Aorta (tissue), 5 donors: ENCODE data around the gene KRT74. TPM values are rescaled to one million over a fixed set of nuclear protein-coding genes. Genes with fewer than 3 reads are reported as not detected.

Source experiments
- ATAC-seq: fragments of 200-7000 bp; cut with Tn5 transposase; one replicate; pipeline ENCODE4 v1.9.1; 2022; ENCODE audit warnings: moderate library complexity; ENCODE audit not compliant: low FRiP score
- DNase-seq, 2 donors: peaks; one replicate each; pipeline ENCODE4 v3.0.0-alpha.2; 2020
- H3K27ac ChIP-seq, 2 donors: one replicate each; pipeline ENCODE4 v1.5.1; 2013; ENCODE audit warnings: low read length in 2 of 2, mild to moderate bottlenecking in 2 of 2, moderate library complexity in 2 of 2, control low read depth in 1 of 2, inconsistent platforms in 1 of 2, low read depth in 1 of 2
- H3K27me3 ChIP-seq, 2 donors: one replicate each; pipeline ENCODE4 v1.6.1; 2013; ENCODE audit warnings: control low read depth in 1 of 2, low read length in 1 of 2, mild to moderate bottlenecking in 1 of 2, moderate library complexity in 1 of 2; ENCODE audit not compliant: insufficient read depth in 2 of 2, control insufficient read depth in 1 of 2
- H3K36me3 ChIP-seq, 2 donors: one replicate each; pipeline ENCODE4 v1.6.1; 2013; ENCODE audit warnings: control low read depth in 1 of 2, low read length in 1 of 2, mild to moderate bottlenecking in 1 of 2; ENCODE audit not compliant: insufficient read depth in 2 of 2, control insufficient read depth in 1 of 2
- H3K4me1 ChIP-seq, 2 donors: one replicate each; pipeline ENCODE4 v1.6.1; 2013; ENCODE audit warnings: low read length in 2 of 2, control low read depth in 1 of 2, mild to moderate bottlenecking in 1 of 2, moderate library complexity in 1 of 2; ENCODE audit not compliant: insufficient read depth in 2 of 2, control insufficient read depth in 1 of 2
- H3K4me3 ChIP-seq, 2 donors: one replicate each; pipeline ENCODE4 v1.5.1; 2013; ENCODE audit warnings: low read length in 2 of 2, control low read depth in 1 of 2, mild to moderate bottlenecking in 1 of 2
- H3K9me3 ChIP-seq: one replicate; pipeline ENCODE4 v1.6.1; 2013; ENCODE audit warnings: mild to moderate bottlenecking, low read length; ENCODE audit not compliant: control insufficient read depth
- WGBS, 2 donors: extraction: QIAGEN DNeasy Blood & Tissue Kit; methylation state at CpG; one replicate each; pipeline ENCODE4 v1.1.7; 2013; 5-methylcytosine and 5-hydroxymethylcytosine counted together
- intact Hi-C, 2 donors: fragments of 100-400 bp; cut with DNase I; formaldehyde crosslinking; loops; one replicate each; pipeline versions ENCODE4 v1.14.2 to v1.15.0; 2022
- polyA plus RNA-seq, 2 donors: library from polyadenylated mRNA; stranded (reverse); fragments of 200-250 nt; gene quantifications; one replicate each; pipeline ENCODE4 v1.2.3, GENCODE V29; 2013
- total RNA-seq, 2 donors: library from RNA; stranded (reverse); fragmentation: NEBNext Ultra II Directional; extraction: Animal tissue kit (Norgen Biotek cat#: 25700); gene quantifications; one replicate each; pipeline ENCODE4 v1.2.1, GENCODE V29; 2021
- donor health status: healthy with polysubstance abuse.
- donor health status: Bipolar disorder and iron deficiency.
- donor health status: DM: no; HTN: no; CAD: no.
- donor health status: DM: no; HTN: no; CAD: no.
- donor health status: DM: yes; HTN: yes; CAD: no.

The KRT74 gene
- total and polyA plus RNA-seq, 4 donors, result not detected

GRCh38 chr12:52573306-52573705, 337 bp downstream of the KRT74 start:
- no peaks in the 10 kb centered on the region for H3K36me3 ChIP-seq
- 90 to 92% methylated on average over 15 of the region's 15 CpGs for WGBS, 2 donors
- DNase-seq (peak in 1 of 2 donors; percentile 13), ATAC-seq (peak; percentile 17)
- H3K4me1 ChIP-seq, result no peaks in the 10 kb centered on the region
- H3K9me3 ChIP-seq, result no peaks in the 10 kb centered on the region
- H3K27ac ChIP-seq, result no peak overlapping the region
- no peak overlapping the region for H3K4me3 ChIP-seq
- no peaks in the 10 kb centered on the region for H3K27me3 ChIP-seq
- intact Hi-C loops, result no loop called here

- ATAC-seq (no peak), DNase-seq (peak in 1 of 2 donors; percentile 21)
- 93 to 94% methylated on average over 10 of the region's 10 CpGs for WGBS, 2 donors
- H3K4me1 ChIP-seq, result no peaks in the 10 kb centered on the region
- no peak overlapping the region for H3K27ac ChIP-seq
- no peak overlapping the region for H3K4me3 ChIP-seq
- no peaks in the 10 kb centered on the region for H3K9me3 ChIP-seq
- H3K36me3 ChIP-seq, result no peaks in the 10 kb centered on the region
- intact Hi-C loops, result no loop called here
- no peaks in the 10 kb centered on the region for H3K27me3 ChIP-seq
Measured at GRCh38 chr12:52570511-52570910, 3.1 kb downstream of the KRT74 start.

- intact Hi-C loops, result no loop called here
- WGBS, 2 donors, result 89 to 94% methylated on average over 12 of the region's 12 CpGs
- DNase-seq, result no peak
- no peak for ATAC-seq
- Histone ChIP-seq H3K9me3 (no peaks in the 10 kb centered on the region), H3K27ac (no peak overlapping the region), H3K36me3 (no peaks in the 10 kb centered on the region), H3K27me3 (no peaks in the 10 kb centered on the region), H3K4me1 (no peaks in the 10 kb centered on the region), H3K4me3 (no peak overlapping the region)
Measured at GRCh38 chr12:52568111-52568510, 5.5 kb downstream of the KRT74 start.

- no peak overlapping the region for H3K4me3 ChIP-seq
- 64 to 70% methylated on average over 8 of the region's 8 CpGs for WGBS, 2 donors
- intact Hi-C loops, result no loop called here
- no peaks in the 10 kb centered on the region for H3K4me1 ChIP-seq
- H3K27me3 ChIP-seq, result no peaks in the 10 kb centered on the region
- ATAC-seq (no peak), DNase-seq (no peak)
- H3K36me3 ChIP-seq, result no peaks in the 10 kb centered on the region
- no peak overlapping the region for H3K27ac ChIP-seq
- no peaks in the 10 kb centered on the region for H3K9me3 ChIP-seq
Measured at GRCh38 chr12:52566847-52567291, 6.8 kb downstream of the KRT74 start.

DNA sequence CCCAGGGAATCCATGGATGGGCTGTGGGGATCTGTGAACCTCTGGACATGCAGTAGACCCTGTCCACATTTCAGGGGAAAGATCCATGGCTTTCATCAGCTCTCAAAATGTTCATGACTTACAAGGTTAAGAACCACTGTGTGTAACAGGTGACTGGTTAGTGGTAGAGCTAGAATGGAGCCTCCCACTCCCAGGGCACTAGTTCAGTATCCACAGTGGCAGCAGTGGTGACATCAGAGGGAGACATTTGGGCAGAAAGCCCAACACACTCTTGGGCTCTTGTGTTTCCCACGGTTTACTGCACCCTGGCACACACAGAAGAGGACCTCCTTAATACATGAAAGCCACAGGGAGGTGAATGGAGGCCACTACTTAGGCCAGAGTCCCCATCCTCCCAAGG, 9.1 kb downstream of the KRT74 start:
- intact Hi-C loops, result no loop called here
- WGBS, 2 donors, result 32 to 36% methylated on average over 1 of the region's 1 CpG
- ATAC-seq (no peak), DNase-seq (peak in 1 of 2 donors; percentile 18)
- Histone ChIP-seq H3K27me3 (no peaks in the 10 kb centered on the region), H3K9me3 (no peaks in the 10 kb centered on the region), H3K27ac (no peak overlapping the region), H3K36me3 (no peaks in the 10 kb centered on the region), H3K4me1 (no peaks in the 10 kb centered on the region), H3K4me3 (no peak overlapping the region)

- WGBS, 2 donors, result 66% methylated on average over 3 of the region's 3 CpGs
- DNase-seq, result no peak
- Histone ChIP-seq H3K4me3 (no peak overlapping the region), H3K36me3 (no peaks in the 10 kb centered on the region), H3K9me3 (no peaks in the 10 kb centered on the region), H3K4me1 (no peaks in the 10 kb centered on the region), H3K27ac (no peak overlapping the region), H3K27me3 (no peaks in the 10 kb centered on the region)
- intact Hi-C loops, result no loop called here
- no peak for ATAC-seq
Measured at GRCh38 chr12:52561880-52562449, 11.7 kb downstream of the KRT74 start.

DNA sequence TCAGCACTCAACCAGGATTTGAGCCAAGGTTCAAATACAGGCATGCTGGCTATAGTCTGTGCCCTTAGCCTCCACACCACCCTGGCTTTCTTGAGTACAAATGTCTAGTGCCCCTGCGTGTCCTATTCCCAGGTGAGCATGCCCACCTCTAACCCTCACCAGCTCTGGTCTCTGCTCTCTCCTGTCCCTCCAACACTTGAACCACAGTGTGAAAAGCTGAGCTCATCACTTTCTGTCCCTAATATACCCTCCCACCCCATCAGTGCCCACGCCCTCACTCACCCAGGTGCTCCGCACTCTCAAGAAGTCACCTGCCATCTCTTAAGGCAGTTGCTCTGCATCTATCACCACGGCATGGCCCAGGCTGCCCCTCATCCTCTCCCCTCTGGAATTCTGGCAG, 13.7 kb downstream of the KRT74 start:
- WGBS, 2 donors, result 68 to 75% methylated on average over 4 of the region's 4 CpGs
- no peaks in the 10 kb centered on the region for H3K4me1 ChIP-seq
- no peaks in the 10 kb centered on the region for H3K27me3 ChIP-seq
- intact Hi-C loops, result no loop called here
- no peaks in the 10 kb centered on the region for H3K36me3 ChIP-seq
- no peak overlapping the region for H3K27ac ChIP-seq
- no peaks in the 10 kb centered on the region for H3K9me3 ChIP-seq
- H3K4me3 ChIP-seq, result no peak overlapping the region
- DNase-seq (peak in 1 of 2 donors; percentile 15), ATAC-seq (no peak)

DNA sequence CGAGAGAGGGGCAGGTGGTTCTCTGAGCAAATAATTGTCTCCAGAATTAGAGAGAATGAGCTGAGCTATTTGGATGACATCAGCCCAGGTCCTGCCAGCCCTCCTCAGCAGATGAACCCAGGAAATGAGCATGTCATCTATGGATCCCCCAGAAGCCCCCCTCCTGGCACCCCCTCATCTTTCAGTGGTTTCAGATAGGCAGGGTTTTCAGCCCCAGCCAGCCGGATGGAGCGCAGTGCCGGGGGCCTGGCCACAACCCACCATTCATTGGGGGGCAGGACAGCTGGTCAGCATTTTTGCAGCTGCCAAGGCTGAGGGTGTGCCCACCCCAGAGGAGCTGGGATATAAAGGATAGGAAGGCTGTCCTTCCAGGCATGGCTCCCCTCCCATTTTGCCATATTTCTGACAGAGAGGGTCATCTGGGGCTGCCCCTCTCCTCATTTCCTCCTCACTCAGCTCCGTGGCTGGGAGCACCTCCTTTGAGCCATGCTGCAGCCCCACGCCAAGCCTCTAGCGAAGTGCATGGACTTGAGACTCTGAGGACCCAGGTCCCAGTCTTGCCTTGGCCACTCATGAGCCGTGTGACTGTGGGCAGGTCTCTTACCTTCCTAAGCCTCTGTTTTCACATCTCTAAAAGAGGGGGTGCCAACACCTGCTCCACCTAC, 14.7 kb downstream of the KRT74 start:
- Histone ChIP-seq H3K36me3 (no peaks in the 10 kb centered on the region), H3K27me3 (no peaks in the 10 kb centered on the region), H3K27ac (no peak overlapping the region), H3K4me1 (no peaks in the 10 kb centered on the region), H3K4me3 (no peak overlapping the region), H3K9me3 (no peaks in the 10 kb centered on the region)
- ATAC-seq (peak; percentile 38), DNase-seq (peak in 1 of 2 donors; percentile 24)
- 73 to 75% methylated on average over 8 of the region's 8 CpGs for WGBS, 2 donors
- intact Hi-C loops, result no loop called here

DNA sequence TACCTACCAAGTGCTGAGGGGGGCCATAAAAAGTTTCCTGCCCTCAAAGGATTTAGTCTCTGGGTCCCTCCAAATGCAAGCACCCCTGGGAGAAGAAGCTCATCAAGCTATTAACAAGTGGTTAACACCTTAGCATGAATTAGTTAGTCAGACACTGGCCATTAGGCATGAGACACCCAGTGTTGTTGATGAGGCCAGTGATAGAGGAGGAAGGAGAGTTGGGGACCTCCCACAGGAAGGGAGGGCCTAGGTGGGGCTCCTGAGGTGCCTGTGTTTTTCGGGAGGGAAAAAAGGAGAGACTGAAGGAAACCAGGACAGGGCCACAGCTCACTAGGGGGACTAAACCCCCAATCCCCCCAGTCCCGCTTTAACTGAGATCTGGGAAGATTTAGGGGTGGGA, 16.2 kb downstream of the KRT74 start:
- Histone ChIP-seq H3K36me3 (no peaks in the 10 kb centered on the region), H3K27ac (no peak overlapping the region), H3K4me1 (no peaks in the 10 kb centered on the region), H3K4me3 (no peak overlapping the region), H3K9me3 (no peaks in the 10 kb centered on the region), H3K27me3 (no peaks in the 10 kb centered on the region)
- ATAC-seq, result no peak
- no peak for DNase-seq
- whole genome bisulfite sequencing, 2 donors, result 44 to 53% methylated on average over 2 of the region's 2 CpGs
- intact Hi-C loops, result no loop called here
